GM21360 (cell line): ENCODE data around the gene TNNT1.
"Not testable (repeated sequence)": the region's sequence is repeated elsewhere in the genome, so short reads cannot be mapped to it uniquely, and the experiment has no call there.

ENCODE experiments used
- ATAC-seq: cut with Tn5 transposase; IDR thresholded peaks from one replicate; pipeline ENCODE4 v1.9.1; 2021; ENCODE audit warnings: mild to moderate bottlenecking, moderate library complexity; ENCODE audit not compliant: unreplicated experiment

Gene TNNT1

DNA sequence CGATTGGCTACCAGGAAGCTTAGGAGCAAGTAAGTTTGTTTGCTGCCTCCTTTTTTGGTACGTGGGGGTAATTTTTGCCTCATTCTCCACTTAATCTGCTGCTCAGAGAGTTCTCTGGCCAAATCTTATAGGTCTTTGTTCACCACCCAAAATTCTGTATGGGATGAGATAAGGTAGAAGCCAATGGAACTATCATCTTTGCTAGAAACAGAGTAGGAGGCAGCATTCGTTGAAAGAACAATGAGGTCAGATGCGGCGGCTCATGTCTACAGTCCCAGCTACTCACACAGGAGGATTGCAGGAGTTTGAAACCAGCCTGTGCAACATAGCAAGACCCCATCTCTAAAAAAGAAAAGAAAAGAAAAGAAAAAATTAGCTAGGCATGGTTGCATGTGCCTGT, 22.4 kb upstream of the TNNT1 start:
- ATAC-seq: no peak

DNA sequence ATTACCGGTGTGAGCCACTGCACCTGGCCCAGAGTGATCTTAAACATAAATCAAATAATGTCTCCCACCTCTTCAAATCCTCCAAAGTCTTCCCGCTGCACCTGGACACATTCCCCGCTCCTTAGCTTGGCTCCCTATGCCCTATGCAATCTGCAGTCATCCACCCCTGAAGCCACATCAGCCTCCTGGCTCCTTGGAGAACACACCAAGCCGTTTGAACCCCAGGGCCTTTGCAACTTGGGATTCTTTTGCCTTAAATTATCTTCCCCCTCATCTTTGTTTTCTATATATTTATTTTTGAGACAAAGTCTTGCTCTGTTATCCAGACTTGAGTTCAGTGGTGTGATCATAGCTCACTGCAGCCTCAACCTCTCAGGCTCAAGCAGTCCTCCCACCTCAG, 20.1 kb upstream of the TNNT1 start:
- ATAC-seq: no peak

DNA sequence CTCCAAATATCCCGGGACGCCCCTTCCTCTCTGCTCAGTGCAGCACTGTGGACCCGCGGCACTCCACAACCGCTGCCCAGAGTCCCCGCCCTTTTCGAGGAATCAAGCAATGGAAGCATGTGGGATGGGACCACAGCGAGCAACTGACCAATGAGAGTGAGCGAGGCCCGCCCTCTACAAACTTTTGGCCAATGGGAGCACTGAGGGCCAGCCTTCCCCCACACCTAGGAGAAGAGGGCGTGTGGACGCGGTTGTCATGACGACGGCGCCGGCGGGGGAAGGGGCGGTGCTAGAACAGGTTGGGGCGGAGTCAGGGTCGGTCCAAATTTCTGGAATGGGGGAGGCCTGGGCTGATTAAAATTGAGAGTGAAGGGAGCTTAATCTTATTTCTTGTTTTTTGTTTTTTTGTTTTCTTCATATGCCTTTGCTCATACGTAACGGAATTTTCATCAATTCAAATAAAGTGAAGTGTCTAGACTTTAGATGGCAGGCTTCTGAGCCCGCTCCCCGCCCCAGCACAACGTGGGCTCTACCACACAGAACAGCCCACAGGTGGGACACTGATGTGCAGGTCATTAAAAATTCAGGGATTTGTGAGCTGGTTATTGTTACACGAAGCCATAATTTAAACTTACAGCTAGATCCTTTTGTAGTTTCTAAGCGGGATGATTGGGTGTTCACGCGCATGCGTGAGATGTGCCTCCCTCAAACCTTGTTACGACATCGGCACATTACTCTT, 17.7 kb upstream of the TNNT1 start, which contains the start of gene DNAAF3:
TSS of gene DNAAF3 (minus strand) at position 84 of the 739 bp plus-strand sequence. CDS start 200 bp downstream, outside the sequence.
- ATAC-seq: peak; percentile 89

- peak; percentile 15 for ATAC-seq
These were observed 17.0 kb upstream of the TNNT1 start for GRCh38 chr19:55165952-55166529.

DNA sequence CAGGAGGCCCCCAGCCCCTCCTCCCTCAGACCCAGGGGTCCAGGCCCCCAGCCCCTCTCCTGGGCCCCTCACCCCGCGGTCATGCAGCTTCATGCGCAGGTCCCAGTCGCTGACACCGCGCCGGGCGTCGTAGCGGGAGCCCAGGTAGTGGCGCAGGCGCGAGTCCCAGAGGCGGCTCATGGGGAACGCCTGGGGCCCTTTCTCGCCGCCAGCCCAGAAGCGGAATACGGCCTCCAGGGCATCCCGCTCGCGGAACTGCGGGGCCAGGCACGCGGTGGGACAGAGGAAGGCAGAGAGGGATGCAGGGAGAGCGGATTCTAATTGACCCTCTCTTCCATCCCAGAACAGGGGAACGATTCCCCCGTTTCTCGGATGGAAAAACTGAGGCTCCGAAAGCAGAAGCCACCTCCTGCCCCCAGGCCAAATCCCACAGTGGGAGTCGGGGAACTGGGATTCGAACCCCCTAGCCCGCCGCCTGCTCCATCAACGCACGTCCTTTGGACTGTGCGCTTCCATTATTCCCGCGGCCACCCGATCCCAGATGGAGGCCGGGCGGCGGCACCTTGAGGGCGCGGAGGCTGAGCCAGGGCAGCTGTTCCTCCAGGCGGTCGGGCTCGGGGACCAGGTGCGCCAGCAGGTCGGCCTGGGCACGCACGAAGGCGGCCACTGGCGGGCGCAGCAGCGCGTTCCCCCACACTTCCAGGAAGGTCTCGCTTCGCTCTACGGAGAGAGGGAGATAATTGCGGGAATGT, 12.7 kb upstream of the TNNT1 start:
- ATAC-seq: no peak

DNA sequence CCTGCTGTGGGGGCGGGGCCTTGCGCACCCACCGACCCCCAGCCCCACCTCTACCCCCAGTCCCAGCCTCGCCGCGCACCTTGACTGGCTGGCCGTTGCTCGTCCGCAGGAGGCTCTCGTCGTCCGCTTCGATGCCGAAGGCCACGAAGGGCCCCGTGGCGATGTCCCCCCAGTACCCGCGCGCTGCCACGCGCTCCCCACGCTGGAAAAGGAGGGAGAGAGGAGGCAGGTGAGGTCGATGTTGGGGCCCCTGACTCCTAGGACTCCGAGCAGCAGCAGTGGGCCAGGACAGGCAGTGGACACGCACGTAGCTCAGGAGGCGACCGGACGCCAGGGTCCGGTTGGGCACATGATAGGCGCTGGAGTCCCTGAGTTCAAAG, 12.0 kb upstream of the TNNT1 start:
- no peak for ATAC-seq

GRCh38 chr19:55160128-55160985, 11.4 kb upstream of the TNNT1 start:
- peak; percentile 74 for ATAC-seq

- no peak for ATAC-seq
These were observed 10.1 kb upstream of the TNNT1 start for GRCh38 chr19:55158848-55159749.

GRCh38 chr19:55158423-55158822, 9.4 kb upstream of the TNNT1 start:
- ATAC-seq: no peak

DNA sequence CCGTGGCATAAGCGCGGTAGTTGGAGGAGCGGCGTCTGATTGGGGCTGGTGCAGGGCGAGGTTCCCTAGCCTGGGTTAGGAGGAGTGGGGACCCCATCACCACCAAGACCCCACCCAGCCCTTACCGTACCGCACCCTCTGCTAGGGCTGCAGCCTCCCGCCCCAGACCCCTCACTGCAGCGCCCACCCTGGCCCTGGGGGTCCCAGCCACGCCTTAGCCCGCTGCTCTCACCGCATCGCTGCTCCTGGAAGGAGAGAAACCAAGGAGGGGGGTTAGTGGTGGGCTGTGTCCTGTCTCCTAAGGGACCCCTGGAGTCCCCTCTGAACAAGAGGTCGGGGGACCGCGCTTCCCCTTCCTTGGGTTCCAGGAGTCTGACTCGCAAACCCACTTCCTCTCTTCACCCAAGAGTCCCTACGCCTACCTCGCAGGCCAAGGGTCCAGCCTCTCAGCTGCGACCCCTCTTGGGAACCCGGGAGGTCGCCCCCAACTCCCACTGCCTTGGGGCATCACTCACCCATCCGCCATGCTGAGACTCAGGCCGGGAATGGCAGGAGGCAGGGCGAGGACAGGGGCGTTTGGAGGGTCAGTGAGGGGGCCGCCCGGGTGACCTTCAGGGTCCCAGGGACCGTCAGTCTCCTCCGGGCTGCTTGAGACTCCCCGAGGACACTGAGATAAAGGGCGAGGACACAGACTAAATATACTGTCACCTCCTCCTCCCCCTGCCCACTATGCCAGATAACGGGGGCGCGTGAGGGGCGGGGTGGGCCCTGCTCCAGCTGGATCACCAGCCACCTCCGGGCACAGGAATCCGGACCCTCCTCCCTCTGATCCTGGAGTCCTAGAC, 8.3 kb upstream of the TNNT1 start, which contains the start of gene TNNI3:
TSS of gene TNNI3 (minus strand) at position 669 of the 845 bp plus-strand sequence. CDS start at position 526, 143 bp downstream.
- no peak for ATAC-seq

DNA sequence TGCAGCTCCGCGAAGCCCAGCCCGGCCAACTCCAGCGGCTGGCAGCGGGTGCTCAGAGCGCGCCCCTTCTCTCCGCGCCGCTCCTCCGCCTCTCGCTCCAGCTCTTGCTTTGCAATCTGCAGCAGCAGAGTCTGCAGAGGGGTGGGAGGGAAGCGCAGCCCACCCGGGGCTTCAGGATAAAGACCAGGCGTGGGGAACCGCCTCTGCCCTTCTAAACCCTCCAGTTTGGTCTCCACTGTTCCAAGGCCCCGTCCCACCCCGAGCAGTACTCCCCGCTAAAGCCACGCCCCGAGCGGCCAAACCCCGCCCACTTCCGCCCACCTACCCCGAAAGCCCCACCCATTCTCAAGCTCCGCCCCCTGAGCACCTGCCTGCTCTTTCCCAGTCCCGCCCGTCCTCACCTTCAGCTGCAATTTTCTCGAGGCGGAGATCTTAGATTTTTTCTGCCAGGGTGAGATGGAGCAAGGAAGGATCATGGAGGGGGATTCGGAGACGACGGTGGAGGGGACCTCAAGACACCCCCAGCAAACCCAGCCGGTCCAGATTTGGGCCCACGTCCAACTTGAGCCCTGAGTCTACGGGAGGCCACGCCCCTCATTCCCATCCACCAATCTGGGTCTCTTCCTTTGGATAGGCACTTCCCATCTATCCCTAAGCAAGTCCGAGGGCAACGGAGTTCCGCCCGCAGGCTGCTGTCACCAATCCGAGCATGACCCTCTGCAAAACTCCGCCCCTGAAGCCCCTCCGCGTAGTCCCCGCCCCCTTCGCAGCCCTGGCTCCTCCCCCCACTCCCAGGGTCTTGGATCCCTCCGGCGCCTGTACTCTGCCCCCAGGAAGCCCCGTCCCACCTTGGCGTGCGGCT, 7.4 kb upstream of the TNNT1 start:
- no peak for ATAC-seq

- ATAC-seq: not testable (repeated sequence)
These were observed 6.8 kb upstream of the TNNT1 start for GRCh38 chr19:55155784-55156183.

DNA sequence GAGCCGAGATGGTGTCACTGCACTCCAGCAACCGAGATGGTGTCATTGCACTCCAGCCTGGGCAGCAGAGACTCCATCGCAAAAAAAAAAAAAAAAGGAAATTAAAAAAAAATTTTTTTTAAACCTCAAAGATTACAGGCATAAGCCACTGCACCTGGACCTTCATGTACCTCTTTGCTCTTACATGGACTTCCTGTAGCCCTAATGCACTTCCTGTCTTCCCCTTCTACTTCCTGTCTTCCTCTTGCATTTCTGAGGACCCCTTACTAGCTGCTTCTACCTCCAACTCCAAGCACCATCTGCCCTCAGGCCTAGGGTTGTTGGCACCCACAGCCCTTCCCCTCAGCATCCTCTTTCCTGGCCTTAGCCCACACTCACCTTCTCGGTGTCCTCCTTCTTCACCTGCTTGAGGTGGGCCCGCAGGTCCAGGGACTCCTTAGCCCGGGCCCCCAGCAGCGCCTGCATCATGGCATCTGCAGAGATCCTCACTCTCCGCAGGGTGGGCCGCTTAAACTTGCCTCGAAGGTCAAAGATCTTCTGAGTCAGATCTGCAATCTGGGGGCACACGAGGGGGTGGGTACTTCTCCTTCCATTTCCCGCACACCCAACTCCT, 4.8 kb upstream of the TNNT1 start:
- ATAC-seq: no peak

DNA sequence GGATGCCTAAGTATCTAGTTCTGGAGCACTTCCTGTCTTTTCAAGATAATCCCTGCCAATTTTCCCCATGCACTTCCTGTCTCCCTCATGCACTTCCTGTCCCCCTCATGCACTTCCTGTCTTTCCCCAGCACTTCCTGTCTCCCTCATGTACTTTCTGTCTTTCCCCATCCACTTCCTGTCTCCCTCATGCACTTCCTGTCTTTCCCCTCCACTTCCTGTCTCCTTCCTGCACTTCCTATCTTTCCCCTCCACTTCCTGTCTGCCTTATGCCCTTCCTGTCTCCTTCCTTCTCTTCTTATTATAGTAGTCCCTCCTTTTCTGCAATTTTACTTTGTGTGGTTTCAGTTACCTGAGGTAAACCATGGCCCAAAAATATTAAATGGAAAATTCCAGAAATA, 3.0 kb upstream of the TNNT1 start:
- ATAC-seq: no peak

- ATAC-seq: no peak
These were observed 1.3 kb downstream of the TNNT1 start for GRCh38 chr19:55147545-55148251.

DNA sequence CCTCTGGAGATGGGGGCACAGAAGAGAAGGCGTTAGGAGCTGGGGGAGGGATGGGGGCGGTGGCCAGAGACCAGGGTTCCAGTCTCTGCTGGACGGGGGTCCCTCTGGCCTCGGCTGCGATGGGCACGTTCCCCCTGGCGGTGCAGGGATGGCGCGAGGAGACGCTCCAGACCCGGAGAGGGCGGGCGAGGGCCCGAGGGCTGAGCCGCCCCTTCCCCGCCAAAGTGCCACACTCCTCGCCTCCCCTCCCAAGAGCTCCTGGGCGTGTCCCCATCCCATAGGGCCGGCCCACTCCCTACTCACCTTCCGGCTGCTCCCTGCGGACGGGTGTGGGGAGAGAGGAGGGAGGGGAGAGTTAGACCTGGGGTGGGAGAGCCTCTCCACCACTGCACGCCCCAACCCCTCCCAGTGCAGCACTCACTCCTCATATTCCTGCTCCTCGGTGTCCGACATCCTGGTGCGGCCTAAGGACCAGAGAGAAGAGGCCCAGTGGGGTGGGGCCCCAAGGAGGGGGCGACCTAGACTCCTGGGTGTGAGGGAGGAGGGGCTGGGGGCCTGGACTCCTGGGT, 2.2 kb downstream of the TNNT1 start:
- ATAC-seq: no peak
